Upper lobe of left lung (tissue), 6 donors: Measurements from ENCODE around the gene NBEA. TPM values are rescaled to one million over a fixed set of nuclear protein-coding genes. Genes with fewer than 3 reads are reported as not detected.

ENCODE experiments used
- ATAC-seq, 2 donors: fragments of 200-7000 bp; cut with Tn5 transposase; one replicate each; pipeline ENCODE4 v1.9.1; 2022; ENCODE audit warnings: mild to moderate bottlenecking in 2 of 2, moderate library complexity in 2 of 2; ENCODE audit not compliant: low FRiP score in 2 of 2
- DNase-seq, 2 donors: peaks; one replicate each; pipeline ENCODE4 v3.0.0-alpha.2; 2019 to 2020
- H3K27ac ChIP-seq, 4 donors: fragments of 200-600 bp; sonication (generic); one replicate each; pipeline ENCODE4 v1.5.1; 2016 to 2019
- H3K27me3 ChIP-seq, 4 donors: fragments of 200-600 bp; sonication (generic); one replicate each; pipeline ENCODE4 v1.5.1; 2017 to 2019
- H3K36me3 ChIP-seq, 4 donors: fragments of 200-600 bp; sonication (generic); one replicate each; pipeline ENCODE4 v1.5.1; 2016 to 2019
- H3K4me1 ChIP-seq, 4 donors: fragments of 200-600 bp; sonication (generic); one replicate each; pipeline ENCODE4 v1.5.1; 2018 to 2019
- H3K4me3 ChIP-seq, 4 donors: fragments of 200-600 bp; sonication (generic); one replicate each; pipeline ENCODE4 v1.5.1; 2017 to 2019; ENCODE audit warnings: mild to moderate bottlenecking in 2 of 4, moderate library complexity in 1 of 4
- H3K9me3 ChIP-seq, 4 donors: fragments of 200-600 bp; sonication (generic); one replicate each; pipeline ENCODE4 v1.5.1; 2018 to 2019
- EP300 ChIP-seq, 4 donors: sonication (generic); formaldehyde crosslinking; IDR thresholded peaks; one replicate each; pipeline ENCODE4 v1.5.1; 2017; ENCODE audit warnings: antibody characterized with exemption in 4 of 4, control low read depth in 2 of 4
- POLR2A ChIP-seq, 4 donors: fragments of 450-650 bp; IDR thresholded peaks; one replicate each; pipeline ENCODE4 v1.5.1; 2016 to 2017; ENCODE audit warnings: antibody characterized with exemption in 4 of 4, mild to moderate bottlenecking in 2 of 4
- POLR2AphosphoS5 ChIP-seq, 2 donors: sonication (generic); formaldehyde crosslinking; IDR thresholded peaks; one replicate each; pipeline ENCODE4 v1.5.1; 2017; ENCODE audit warnings: antibody characterized with exemption in 2 of 2
- WGBS, 2 donors: methylation state at CpG; one replicate each; pipeline ENCODE4 v1.1.5; 2017 to 2018; 5-methylcytosine and 5-hydroxymethylcytosine counted together
- total RNA-seq, 6 donors: library from RNA; depleted of rRNA in 4 of 6; stranded (reverse); fragments of >200 nt in 4 of 6; gene quantifications; one replicate each; pipeline versions ENCODE4 v1.1.0 to v1.2.1, GENCODE V29; 2016 to 2021
- TF ChIP-seq, protein P1 (sequence below), 6 experiments: fragments of 450-650 bp in 4 of 6; fragments of 200-600 bp in 2 of 6; sonication (generic) in 2 of 6; IDR thresholded peaks; one replicate each; pipeline ENCODE4 v1.5.1; 2016 to 2019; ENCODE audit warnings: antibody characterized with exemption in 6 of 6
- donor health status: DM: no; HTN: no; CAD: no; lungs with moderate emphysema.
- donor health status: DM: no; HTN: yes; CAD: no; lungs with severe emphysema.

Gene NBEA
- total RNA-seq, 6 donors from 2014 or later: 2.7 to 21.4 (median 5.5) TPM

DNA sequence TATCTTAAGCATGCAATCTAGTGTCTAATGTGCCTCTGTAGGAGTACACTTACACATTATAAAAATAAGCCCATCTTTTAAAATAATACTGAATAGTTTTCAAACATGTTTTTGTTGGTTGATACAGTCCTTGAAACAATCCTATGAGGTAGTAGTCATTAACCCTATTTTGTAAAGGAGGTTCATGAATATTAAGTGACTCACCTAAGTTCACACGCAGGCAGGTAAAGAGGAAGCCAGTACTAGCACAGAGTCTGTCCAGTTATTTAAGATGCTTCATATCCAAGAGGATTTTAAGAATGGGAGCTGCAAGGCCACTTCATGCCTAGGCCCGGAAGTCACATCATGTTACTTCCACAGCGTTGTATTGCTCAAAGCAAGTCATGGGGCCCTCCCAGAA, 655.4 kb downstream of the NBEA start:
- H3K27me3 ChIP-seq: no peaks in the 10 kb centered on the region
- H3K27ac ChIP-seq: no peak overlapping the region
- ATAC-seq (no peak), DNase-seq (no peak)
- H3K4me3 ChIP-seq: no peak overlapping the region
- no peaks in the 10 kb centered on the region for H3K9me3 ChIP-seq
- no peaks in the 10 kb centered on the region for H3K36me3 ChIP-seq
- H3K4me1 ChIP-seq: no peaks in the 10 kb centered on the region
- 85 to 97% methylated on average over 3 of the region's 3 CpGs for WGBS, 2 donors
- TF ChIP-seq, protein P1, sequence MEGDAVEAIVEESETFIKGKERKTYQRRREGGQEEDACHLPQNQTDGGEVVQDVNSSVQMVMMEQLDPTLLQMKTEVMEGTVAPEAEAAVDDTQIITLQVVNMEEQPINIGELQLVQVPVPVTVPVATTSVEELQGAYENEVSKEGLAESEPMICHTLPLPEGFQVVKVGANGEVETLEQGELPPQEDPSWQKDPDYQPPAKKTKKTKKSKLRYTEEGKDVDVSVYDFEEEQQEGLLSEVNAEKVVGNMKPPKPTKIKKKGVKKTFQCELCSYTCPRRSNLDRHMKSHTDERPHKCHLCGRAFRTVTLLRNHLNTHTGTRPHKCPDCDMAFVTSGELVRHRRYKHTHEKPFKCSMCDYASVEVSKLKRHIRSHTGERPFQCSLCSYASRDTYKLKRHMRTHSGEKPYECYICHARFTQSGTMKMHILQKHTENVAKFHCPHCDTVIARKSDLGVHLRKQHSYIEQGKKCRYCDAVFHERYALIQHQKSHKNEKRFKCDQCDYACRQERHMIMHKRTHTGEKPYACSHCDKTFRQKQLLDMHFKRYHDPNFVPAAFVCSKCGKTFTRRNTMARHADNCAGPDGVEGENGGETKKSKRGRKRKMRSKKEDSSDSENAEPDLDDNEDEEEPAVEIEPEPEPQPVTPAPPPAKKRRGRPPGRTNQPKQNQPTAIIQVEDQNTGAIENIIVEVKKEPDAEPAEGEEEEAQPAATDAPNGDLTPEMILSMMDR (IDR thresholded peaks at IDR 0.05): no peak
- TF ChIP-seq POLR2AphosphoS5 (IDR thresholded peaks at IDR 0.05) (no peak), EP300 (IDR thresholded peaks at IDR 0.05) (no peak), POLR2A (IDR thresholded peaks at IDR 0.05) (no peak)

DNA sequence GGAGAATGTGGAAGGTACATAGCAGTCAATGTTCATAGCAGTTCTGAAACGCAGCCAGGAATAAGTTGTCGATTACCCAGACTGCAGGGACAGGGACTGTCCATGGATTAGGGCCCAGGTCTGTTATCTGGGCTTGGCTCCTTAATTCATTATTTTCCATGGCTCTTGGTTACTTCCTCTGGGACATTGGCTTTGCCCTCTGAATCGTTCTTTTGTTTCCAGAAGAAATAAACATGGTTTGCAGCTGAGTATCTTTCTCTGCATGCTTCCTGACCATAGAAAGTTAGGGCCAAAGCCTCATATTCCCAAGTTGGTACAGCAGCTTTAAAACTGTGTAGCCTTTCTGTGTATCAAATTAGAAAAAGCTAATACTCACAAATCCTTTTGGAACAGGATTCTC, 656.2 kb downstream of the NBEA start:
- H3K27me3 ChIP-seq: no peaks in the 10 kb centered on the region
- 62 to 66% methylated on average over 3 of the region's 3 CpGs for WGBS, 2 donors
- H3K27ac ChIP-seq: no peak overlapping the region
- no peak for TF ChIP-seq POLR2A (IDR thresholded peaks at IDR 0.05)
- TF ChIP-seq POLR2AphosphoS5 (IDR thresholded peaks at IDR 0.05): no peak
- TF ChIP-seq EP300 (IDR thresholded peaks at IDR 0.05): no peak
- no peaks in the 10 kb centered on the region for H3K9me3 ChIP-seq
- DNase-seq (no peak), ATAC-seq (no peak)
- H3K4me1 ChIP-seq: no peaks in the 10 kb centered on the region
- H3K4me3 ChIP-seq: no peak overlapping the region
- no peaks in the 10 kb centered on the region for H3K36me3 ChIP-seq

DNA sequence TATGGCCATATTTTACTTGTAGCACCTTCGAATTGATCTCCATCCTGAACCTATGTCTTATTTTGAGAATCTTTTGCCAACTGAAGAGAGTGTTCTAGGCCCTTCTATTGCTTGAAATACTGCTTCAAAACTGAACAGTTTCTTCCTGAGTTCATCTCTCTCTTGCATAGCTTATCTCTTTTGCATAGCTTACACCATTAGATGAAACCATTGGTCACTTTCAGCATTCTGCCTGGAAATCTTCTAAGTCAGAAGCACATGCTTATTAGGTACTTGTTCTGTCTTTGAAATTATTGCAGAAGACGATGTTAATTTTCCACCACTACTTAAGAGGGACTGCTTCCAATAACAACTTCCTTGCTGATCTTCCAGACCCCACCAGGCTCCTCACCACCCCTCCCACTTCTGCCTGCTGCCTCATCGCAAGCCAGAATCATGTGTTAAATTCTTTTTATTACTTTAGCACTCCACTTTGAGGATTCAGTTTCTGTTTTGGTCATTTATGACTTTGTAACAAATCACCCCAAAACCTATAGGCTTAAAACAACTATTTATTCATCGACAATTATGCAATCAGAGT, 656.8 kb downstream of the NBEA start:
- Histone ChIP-seq H3K4me1 (no peaks in the 10 kb centered on the region), H3K4me3 (no peak overlapping the region), H3K36me3 (no peaks in the 10 kb centered on the region), H3K27ac (no peak overlapping the region), H3K9me3 (no peaks in the 10 kb centered on the region), H3K27me3 (no peaks in the 10 kb centered on the region)
- WGBS, 2 donors: 59 to 81% methylated on average over 4 of the region's 4 CpGs
- TF ChIP-seq POLR2AphosphoS5 (IDR thresholded peaks at IDR 0.05): no peak
- no peak for TF ChIP-seq EP300 (IDR thresholded peaks at IDR 0.05)
- TF ChIP-seq, protein P1 (IDR thresholded peaks at IDR 0.05): no peak
- no peak for TF ChIP-seq POLR2A (IDR thresholded peaks at IDR 0.05)
- DNase-seq: no peak
- ATAC-seq: no peak

DNA sequence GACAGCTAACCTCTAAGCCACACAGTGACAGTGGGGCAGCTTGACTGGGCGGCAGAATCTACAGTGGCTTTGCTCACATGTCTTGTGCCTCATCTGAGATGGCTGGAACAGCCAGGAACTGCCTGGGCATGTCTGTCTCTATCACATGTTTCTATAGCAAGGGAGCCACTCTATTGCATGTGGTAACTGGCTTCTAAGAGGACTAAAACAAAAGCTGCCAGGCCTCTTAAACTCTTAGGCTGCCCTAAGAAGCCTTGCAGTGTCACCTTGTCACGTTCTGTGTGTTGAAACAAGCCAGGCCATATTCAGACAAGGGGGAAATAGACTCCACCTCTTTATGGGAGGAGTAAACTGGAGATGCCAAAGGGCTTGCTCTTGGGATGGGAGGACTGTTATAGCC, 657.3 kb downstream of the NBEA start:
- no peak for ATAC-seq
- H3K27ac ChIP-seq: no peak overlapping the region

DNA sequence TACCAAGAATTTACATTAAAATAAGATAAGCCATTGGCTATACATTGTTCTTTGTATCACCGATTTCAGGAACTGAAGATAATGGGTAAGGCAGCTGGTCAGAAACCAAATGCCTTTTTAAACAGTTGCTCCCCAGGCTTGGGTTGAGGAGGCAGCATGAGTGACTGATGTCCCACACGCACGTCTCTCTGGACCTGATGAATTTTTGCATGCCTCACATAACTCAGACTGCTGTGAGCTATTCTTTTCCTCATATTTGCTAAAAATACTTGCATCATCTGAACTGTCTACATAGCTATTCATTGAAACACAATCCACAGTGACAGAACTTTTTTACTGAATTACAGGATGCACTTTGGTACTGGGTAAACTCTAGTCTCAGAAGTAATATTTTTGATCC, 658.1 kb downstream of the NBEA start:
- TF ChIP-seq, protein P1 (IDR thresholded peaks at IDR 0.05): no peak
- TF ChIP-seq POLR2A (IDR thresholded peaks at IDR 0.05): no peak
- TF ChIP-seq POLR2AphosphoS5 (IDR thresholded peaks at IDR 0.05): no peak
- TF ChIP-seq EP300 (IDR thresholded peaks at IDR 0.05): no peak
- ATAC-seq: no peak
- WGBS, 2 donors: 83 to 93% methylated on average over 3 of the region's 3 CpGs
- H3K4me1 ChIP-seq: no peaks in the 10 kb centered on the region
- no peaks in the 10 kb centered on the region for H3K36me3 ChIP-seq
- H3K4me3 ChIP-seq: no peak overlapping the region
- no peak overlapping the region for H3K27ac ChIP-seq
- H3K27me3 ChIP-seq: no peaks in the 10 kb centered on the region
- DNase-seq: no peak
- no peaks in the 10 kb centered on the region for H3K9me3 ChIP-seq

More for the DNA sequence above, 657.3 kb downstream of the NBEA start:
- Histone ChIP-seq H3K9me3 (no peaks in the 10 kb centered on the region), H3K4me3 (no peak overlapping the region), H3K36me3 (no peaks in the 10 kb centered on the region), H3K27me3 (no peaks in the 10 kb centered on the region), H3K4me1 (no peaks in the 10 kb centered on the region)
- WGBS, 2 donors: 71 to 72% methylated on average over 2 of the region's 2 CpGs
- DNase-seq: no peak
- TF ChIP-seq POLR2A (IDR thresholded peaks at IDR 0.05) (no peak), EP300 (IDR thresholded peaks at IDR 0.05) (no peak), POLR2AphosphoS5 (IDR thresholded peaks at IDR 0.05) (no peak)
- TF ChIP-seq, protein P1 (IDR thresholded peaks at IDR 0.05): no peak
